Measurements from ENCODE around the gene ASCC2. TPM values are rescaled to one million over a fixed set of nuclear protein-coding genes. Genes with fewer than 3 reads are reported as not detected.

ASCC2 gene
- total and polyA plus RNA-seq, 4 donors: 34.6 to 43.7 (median 38.7) TPM

DNA sequence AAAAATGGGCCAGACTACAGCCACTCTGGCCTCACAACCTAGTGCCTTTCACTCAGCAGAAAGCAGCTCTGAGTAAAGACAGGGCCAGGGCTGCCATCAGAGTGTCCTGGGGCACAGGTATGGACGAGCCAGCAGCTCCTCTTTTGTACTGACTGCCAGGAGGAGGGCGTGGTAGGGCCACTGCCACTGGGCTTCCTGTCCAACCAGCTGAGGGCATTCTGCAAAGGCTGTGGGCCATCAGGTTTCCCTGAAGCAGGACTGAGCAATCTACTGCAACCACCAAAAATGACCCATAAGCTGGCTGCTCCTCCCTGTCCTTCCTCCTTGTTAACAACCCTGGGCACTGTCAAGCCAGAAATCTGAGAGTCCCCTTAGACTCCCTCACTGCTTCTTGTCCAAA is 33.1 kb downstream of the ASCC2 start:
- WGBS: 92% methylated on average over 2 of the region's 2 CpGs
- no peaks in the 10 kb centered on the region for H3K27me3 ChIP-seq (ENCODE audit: control insufficient read depth in 4 of 4, insufficient read depth in 4 of 4, low read length in 3 of 4)
- no peak for DNase-seq (ENCODE audit: low spot score)
- H3K9me3 ChIP-seq (ENCODE audit: control insufficient read depth in 4 of 4, low read length in 3 of 4): no peaks in the 10 kb centered on the region
- H3K4me1 ChIP-seq (ENCODE audit: control insufficient read depth in 4 of 4, insufficient read depth in 4 of 4, low read length in 3 of 4): peaks cover 0 to 6% (median 1%) of the 10 kb centered on the region in 4 donors
- TF ChIP-seq, protein P1, sequence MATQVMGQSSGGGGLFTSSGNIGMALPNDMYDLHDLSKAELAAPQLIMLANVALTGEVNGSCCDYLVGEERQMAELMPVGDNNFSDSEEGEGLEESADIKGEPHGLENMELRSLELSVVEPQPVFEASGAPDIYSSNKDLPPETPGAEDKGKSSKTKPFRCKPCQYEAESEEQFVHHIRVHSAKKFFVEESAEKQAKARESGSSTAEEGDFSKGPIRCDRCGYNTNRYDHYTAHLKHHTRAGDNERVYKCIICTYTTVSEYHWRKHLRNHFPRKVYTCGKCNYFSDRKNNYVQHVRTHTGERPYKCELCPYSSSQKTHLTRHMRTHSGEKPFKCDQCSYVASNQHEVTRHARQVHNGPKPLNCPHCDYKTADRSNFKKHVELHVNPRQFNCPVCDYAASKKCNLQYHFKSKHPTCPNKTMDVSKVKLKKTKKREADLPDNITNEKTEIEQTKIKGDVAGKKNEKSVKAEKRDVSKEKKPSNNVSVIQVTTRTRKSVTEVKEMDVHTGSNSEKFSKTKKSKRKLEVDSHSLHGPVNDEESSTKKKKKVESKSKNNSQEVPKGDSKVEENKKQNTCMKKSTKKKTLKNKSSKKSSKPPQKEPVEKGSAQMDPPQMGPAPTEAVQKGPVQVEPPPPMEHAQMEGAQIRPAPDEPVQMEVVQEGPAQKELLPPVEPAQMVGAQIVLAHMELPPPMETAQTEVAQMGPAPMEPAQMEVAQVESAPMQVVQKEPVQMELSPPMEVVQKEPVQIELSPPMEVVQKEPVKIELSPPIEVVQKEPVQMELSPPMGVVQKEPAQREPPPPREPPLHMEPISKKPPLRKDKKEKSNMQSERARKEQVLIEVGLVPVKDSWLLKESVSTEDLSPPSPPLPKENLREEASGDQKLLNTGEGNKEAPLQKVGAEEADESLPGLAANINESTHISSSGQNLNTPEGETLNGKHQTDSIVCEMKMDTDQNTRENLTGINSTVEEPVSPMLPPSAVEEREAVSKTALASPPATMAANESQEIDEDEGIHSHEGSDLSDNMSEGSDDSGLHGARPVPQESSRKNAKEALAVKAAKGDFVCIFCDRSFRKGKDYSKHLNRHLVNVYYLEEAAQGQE (IDR thresholded peaks at IDR 0.05): no peak
- TF ChIP-seq HNF4A (conservative IDR thresholded peaks at IDR 0.05) (no peak), TAF1 (conservative IDR thresholded peaks at IDR 0.05) (no peak), CTCF (IDR thresholded peaks at IDR 0.05; ENCODE audit: low read depth, low read length, missing input control) (no peak), EGR1 (IDR thresholded peaks at IDR 0.05; ENCODE audit: low read depth in 2 of 2) (no peak), JUND (IDR thresholded peaks at IDR 0.05) (no peak), HNF4G (IDR thresholded peaks at IDR 0.05) (no peak), ATF3 (IDR thresholded peaks at IDR 0.05) (no peak), YY1 (IDR thresholded peaks at IDR 0.05) (no peak), RXRA (IDR thresholded peaks at IDR 0.05) (no peak), FOXA2 (IDR thresholded peaks at IDR 0.05) (no peak), GABPA (IDR thresholded peaks at IDR 0.05 in 1 of 2, conservative IDR thresholded peaks at IDR 0.05 in 1 of 2) (no peak)
- TF ChIP-seq, protein P2, sequence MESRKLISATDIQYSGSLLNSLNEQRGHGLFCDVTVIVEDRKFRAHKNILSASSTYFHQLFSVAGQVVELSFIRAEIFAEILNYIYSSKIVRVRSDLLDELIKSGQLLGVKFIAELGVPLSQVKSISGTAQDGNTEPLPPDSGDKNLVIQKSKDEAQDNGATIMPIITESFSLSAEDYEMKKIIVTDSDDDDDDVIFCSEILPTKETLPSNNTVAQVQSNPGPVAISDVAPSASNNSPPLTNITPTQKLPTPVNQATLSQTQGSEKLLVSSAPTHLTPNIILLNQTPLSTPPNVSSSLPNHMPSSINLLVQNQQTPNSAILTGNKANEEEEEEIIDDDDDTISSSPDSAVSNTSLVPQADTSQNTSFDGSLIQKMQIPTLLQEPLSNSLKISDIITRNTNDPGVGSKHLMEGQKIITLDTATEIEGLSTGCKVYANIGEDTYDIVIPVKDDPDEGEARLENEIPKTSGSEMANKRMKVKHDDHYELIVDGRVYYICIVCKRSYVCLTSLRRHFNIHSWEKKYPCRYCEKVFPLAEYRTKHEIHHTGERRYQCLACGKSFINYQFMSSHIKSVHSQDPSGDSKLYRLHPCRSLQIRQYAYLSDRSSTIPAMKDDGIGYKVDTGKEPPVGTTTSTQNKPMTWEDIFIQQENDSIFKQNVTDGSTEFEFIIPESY (IDR thresholded peaks at IDR 0.05): no peak
- H3K4me3 ChIP-seq (ENCODE audit: low read depth in 1 of 3, low read length in 3 of 3): no peak overlapping the region
- H3K9ac ChIP-seq (ENCODE audit: low read depth in 1 of 2, low read length in 2 of 2): no peak overlapping the region
- H3K27ac ChIP-seq (ENCODE audit: low read depth in 1 of 2, low read length in 2 of 2): no peak overlapping the region
- H3K36me3 ChIP-seq (ENCODE audit: control insufficient read depth in 4 of 4, insufficient read depth in 3 of 4, low read depth in 1 of 4, low read length in 3 of 4): peaks cover 21 to 64% (median 51%) of the 10 kb centered on the region in 4 donors

DNA sequence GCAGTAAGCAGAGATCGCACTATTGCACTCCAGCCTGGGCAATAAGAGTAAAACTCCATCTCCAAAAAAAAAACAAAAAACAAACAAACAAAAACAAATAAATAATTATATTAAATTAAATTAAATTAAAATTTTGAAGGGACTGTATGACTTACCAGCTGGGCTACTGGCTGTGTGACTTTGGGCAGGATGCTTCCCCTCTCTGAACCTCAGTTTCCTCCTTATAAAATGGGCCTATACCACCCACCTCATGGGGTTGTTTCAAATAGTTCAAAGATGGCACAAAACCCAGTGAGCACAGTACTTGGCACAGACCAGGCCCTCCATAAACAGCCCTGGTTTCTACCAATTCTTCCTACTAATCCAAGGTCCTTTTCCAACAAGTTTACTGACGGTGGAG is 34.9 kb downstream of the ASCC2 start:
- DNase-seq (ENCODE audit: low spot score): no peak
- H3K36me3 ChIP-seq (ENCODE audit: control insufficient read depth in 4 of 4, insufficient read depth in 3 of 4, low read depth in 1 of 4, low read length in 3 of 4): peaks cover 19 to 62% (median 48%) of the 10 kb centered on the region in 4 donors
- H3K27ac ChIP-seq (ENCODE audit: low read depth in 1 of 2, low read length in 2 of 2): no peak overlapping the region
- no peaks in the 10 kb centered on the region for H3K27me3 ChIP-seq (ENCODE audit: control insufficient read depth in 4 of 4, insufficient read depth in 4 of 4, low read length in 3 of 4)
- H3K4me3 ChIP-seq (ENCODE audit: low read depth in 1 of 3, low read length in 3 of 3): no peak overlapping the region
- peaks cover 7 to 22% (median 17%) of the 10 kb centered on the region in 4 donors for H3K4me1 ChIP-seq (ENCODE audit: control insufficient read depth in 4 of 4, insufficient read depth in 4 of 4, low read length in 3 of 4)
- H3K9me3 ChIP-seq (ENCODE audit: control insufficient read depth in 4 of 4, low read length in 3 of 4): no peaks in the 10 kb centered on the region
- no peak overlapping the region for H3K9ac ChIP-seq (ENCODE audit: low read depth in 1 of 2, low read length in 2 of 2)
- over 99% methylated on average over 2 of the region's 2 CpGs for WGBS
- TF ChIP-seq, protein P1 (IDR thresholded peaks at IDR 0.05): no peak
- no peak for TF ChIP-seq HNF4A (conservative IDR thresholded peaks at IDR 0.05)
- TF ChIP-seq FOXA2 (IDR thresholded peaks at IDR 0.05): no peak
- TF ChIP-seq, protein P2 (IDR thresholded peaks at IDR 0.05): no peak
- TF ChIP-seq RAD21 (IDR thresholded peaks at IDR 0.05): no peak
- TF ChIP-seq RXRA (IDR thresholded peaks at IDR 0.05): no peak
- no peak for TF ChIP-seq YY1 (IDR thresholded peaks at IDR 0.05)
- no peak for TF ChIP-seq GABPA (IDR thresholded peaks at IDR 0.05 in 1 of 2, conservative IDR thresholded peaks at IDR 0.05 in 1 of 2)
- TF ChIP-seq HNF4G (IDR thresholded peaks at IDR 0.05): no peak
- no peak for TF ChIP-seq SP1 (IDR thresholded peaks at IDR 0.05)
- TF ChIP-seq CTCF (IDR thresholded peaks at IDR 0.05; ENCODE audit: low read depth, low read length, missing input control): no peak
